Activated CD8-positive, alpha-beta T cell treated with anti-CD3 and anti-CD28 coated beads for 36 hours (primary cell): ENCODE results near the gene SEC61G. TPM values are rescaled to one million over a fixed set of nuclear protein-coding genes. Genes with fewer than 3 reads are reported as not detected.

Source experiments
- ATAC-seq: fragments of 200-7000 bp; cut with Tn5 transposase; one replicate; pipeline ENCODE4 v1.10.0; 2021; ENCODE audit warnings: mild to moderate bottlenecking, moderate library complexity
- CTCF ChIA-PET: fragments of 350-600 bp; sonication (Branson Sonifier 250); formaldehyde crosslinking; loops from one replicate; lab custom pipeline; 2021; ENCODE audit warnings: antibody characterized with exemption; lab: Charles Lee
- POLR2A ChIA-PET: fragments of 350-600 bp; sonication (Branson Sonifier 250); formaldehyde crosslinking; loops from one replicate; lab custom pipeline; 2021; ENCODE audit warnings: antibody characterized with exemption; lab: Charles Lee
- DNase-seq: peaks from one replicate; pipeline ENCODE4 v3.0.0-alpha.2; 2020
- H3K27ac Mint-ChIP-seq: one replicate; pipeline ENCODE4 v1.8.0; 2021; ENCODE audit warnings: mild to moderate bottlenecking, mixed read lengths
- H3K27me3 Mint-ChIP-seq: one replicate; pipeline ENCODE4 v1.8.0; 2021; ENCODE audit warnings: mixed read lengths
- H3K36me3 Mint-ChIP-seq: one replicate; pipeline ENCODE4 v1.8.0; 2021; ENCODE audit warnings: low read depth, mixed read lengths
- H3K4me1 Mint-ChIP-seq: one replicate; pipeline ENCODE4 v1.8.0; 2021; ENCODE audit warnings: low read depth, mixed read lengths
- H3K4me3 Mint-ChIP-seq: one replicate; pipeline ENCODE4 v1.8.0; 2021; ENCODE audit warnings: mild to moderate bottlenecking, moderate library complexity, mixed read lengths
- H3K9me3 Mint-ChIP-seq: one replicate; pipeline ENCODE4 v1.8.0; 2021; ENCODE audit warnings: mixed read lengths
- intact Hi-C: fragments of 100-400 bp; cut with micrococcal nuclease; formaldehyde crosslinking; loops from one replicate; pipeline ENCODE4 v1.10.0; 2022
- total RNA-seq, 2 experiments: library from RNA; stranded (reverse); gene quantifications; one replicate each; pipeline ENCODE4 v1.2.3, GENCODE V29; 2021
- TF ChIP-seq, protein P1 (sequence below): fragments of 200-600 bp; IDR thresholded peaks from one replicate; pipeline ENCODE4 v1.8.0; 2022; ENCODE audit warnings: antibody characterized with exemption, mild to moderate bottlenecking

SEC61G gene
- total RNA-seq, 2 experiments from 2014 or later: 162 to 172 TPM

- H3K27ac Mint-ChIP-seq: no peak overlapping the region
- intact Hi-C loops: no loop called here
- DNase-seq: no peak
Observed at GRCh38 chr7:54796853-54797252, 37.8 kb upstream of the SEC61G start.

DNA sequence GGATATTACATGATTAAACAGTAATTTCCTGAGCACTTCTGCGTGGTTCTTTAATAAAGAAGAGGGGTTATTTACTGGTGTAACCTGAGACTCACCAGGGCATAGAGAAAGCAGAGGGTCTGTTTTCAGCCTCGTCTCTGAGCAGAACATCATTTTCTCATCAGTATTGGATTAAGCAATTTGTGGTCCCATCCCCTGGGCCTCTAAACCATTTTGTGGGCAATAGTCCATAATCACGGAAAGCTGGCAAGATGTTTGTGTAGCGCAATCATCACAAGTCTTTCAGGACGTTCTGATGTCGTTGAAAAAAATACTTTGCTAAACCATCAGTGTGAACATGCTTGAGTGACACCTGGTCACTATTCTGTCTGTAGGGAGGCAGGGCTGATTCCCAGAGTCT is 37.1 kb upstream of the SEC61G start:
- DNase-seq: no peak
- H3K4me3 Mint-ChIP-seq: no peak overlapping the region
- H3K4me1 Mint-ChIP-seq: no peaks in the 10 kb centered on the region
- no peak for ATAC-seq
- POLR2A ChIA-PET: no interaction called here
- CTCF ChIA-PET: no interaction called here
- H3K27ac Mint-ChIP-seq: no peak overlapping the region
- H3K9me3 Mint-ChIP-seq: no peaks in the 10 kb centered on the region
- intact Hi-C loops: no loop called here
- H3K27me3 Mint-ChIP-seq: peaks cover 9% of the 10 kb centered on the region
- TF ChIP-seq, protein P1, sequence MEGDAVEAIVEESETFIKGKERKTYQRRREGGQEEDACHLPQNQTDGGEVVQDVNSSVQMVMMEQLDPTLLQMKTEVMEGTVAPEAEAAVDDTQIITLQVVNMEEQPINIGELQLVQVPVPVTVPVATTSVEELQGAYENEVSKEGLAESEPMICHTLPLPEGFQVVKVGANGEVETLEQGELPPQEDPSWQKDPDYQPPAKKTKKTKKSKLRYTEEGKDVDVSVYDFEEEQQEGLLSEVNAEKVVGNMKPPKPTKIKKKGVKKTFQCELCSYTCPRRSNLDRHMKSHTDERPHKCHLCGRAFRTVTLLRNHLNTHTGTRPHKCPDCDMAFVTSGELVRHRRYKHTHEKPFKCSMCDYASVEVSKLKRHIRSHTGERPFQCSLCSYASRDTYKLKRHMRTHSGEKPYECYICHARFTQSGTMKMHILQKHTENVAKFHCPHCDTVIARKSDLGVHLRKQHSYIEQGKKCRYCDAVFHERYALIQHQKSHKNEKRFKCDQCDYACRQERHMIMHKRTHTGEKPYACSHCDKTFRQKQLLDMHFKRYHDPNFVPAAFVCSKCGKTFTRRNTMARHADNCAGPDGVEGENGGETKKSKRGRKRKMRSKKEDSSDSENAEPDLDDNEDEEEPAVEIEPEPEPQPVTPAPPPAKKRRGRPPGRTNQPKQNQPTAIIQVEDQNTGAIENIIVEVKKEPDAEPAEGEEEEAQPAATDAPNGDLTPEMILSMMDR: no peak
- no peaks in the 10 kb centered on the region for H3K36me3 Mint-ChIP-seq

More at GRCh38 chr7:54796853-54797252, 37.8 kb upstream of the SEC61G start:
- ChIA-PET CTCF (interaction anchor here (1.1 kb wide), 1 partner anchor 7 kb away, joined by 3 read pairs; no protein-coding TSS in a partner anchor), POLR2A (no interaction called here)
- TF ChIP-seq, protein P1: no peak
- no peak for ATAC-seq
- no peak overlapping the region for H3K4me3 Mint-ChIP-seq
- no peaks in the 10 kb centered on the region for H3K9me3 Mint-ChIP-seq
- H3K4me1 Mint-ChIP-seq: no peaks in the 10 kb centered on the region
- H3K27me3 Mint-ChIP-seq: peaks cover 8% of the 10 kb centered on the region
- H3K36me3 Mint-ChIP-seq: no peaks in the 10 kb centered on the region

- Mint-ChIP-seq H3K27me3 (peaks cover 24% of the 10 kb centered on the region), H3K4me1 (peaks cover 6% of the 10 kb centered on the region), H3K27ac (no peak overlapping the region), H3K4me3 (no peak overlapping the region), H3K36me3 (no peaks in the 10 kb centered on the region), H3K9me3 (no peaks in the 10 kb centered on the region)
- TF ChIP-seq, protein P1: no peak
- ChIA-PET CTCF (no interaction called here), POLR2A (no interaction called here)
- intact Hi-C loops: no loop called here
- DNase-seq: no peak
- no peak for ATAC-seq
Observed at GRCh38 chr7:54792383-54792782, 33.4 kb upstream of the SEC61G start.

DNA sequence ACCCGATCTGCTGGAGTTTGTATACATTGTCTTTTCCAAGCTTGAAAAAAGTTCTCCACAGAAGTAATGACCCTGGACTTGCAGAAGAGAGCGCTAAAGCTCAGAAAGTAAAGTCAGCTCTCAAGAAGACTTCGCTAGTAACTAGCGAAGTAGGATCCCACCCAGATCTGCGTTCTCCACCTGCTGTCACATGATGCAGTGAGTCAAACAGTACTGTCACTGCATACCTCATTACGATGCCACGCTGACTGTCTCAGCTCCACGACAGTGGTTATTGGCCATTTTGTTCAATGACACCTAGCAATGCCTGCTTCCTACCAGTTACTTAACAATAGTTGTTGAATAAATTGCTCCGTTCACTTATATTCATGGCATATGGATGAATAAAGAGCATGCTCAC is 29.7 kb upstream of the SEC61G start:
- H3K4me1 Mint-ChIP-seq: peaks cover 6% of the 10 kb centered on the region
- H3K27ac Mint-ChIP-seq: no peak overlapping the region
- ChIA-PET POLR2A (interaction anchor here (1.2 kb wide), 1 partner anchor 11 kb away, joined by 3 read pairs; no protein-coding TSS in a partner anchor), CTCF (interaction anchor here (0.8 to 4.6 kb wide), 3 partner anchors 14 to 476 kb away, joined by 3 to 49 read pairs (median 11); no protein-coding TSS in a partner anchor)
- ATAC-seq (peak; percentile 98), DNase-seq (peak; percentile 58)
- H3K9me3 Mint-ChIP-seq: no peaks in the 10 kb centered on the region
- H3K27me3 Mint-ChIP-seq: peaks cover 26% of the 10 kb centered on the region
- TF ChIP-seq, protein P1: peak; percentile 31
- H3K4me3 Mint-ChIP-seq: no peak overlapping the region
- no peaks in the 10 kb centered on the region for H3K36me3 Mint-ChIP-seq
- intact Hi-C loops: loop anchor here (5.0 kb wide), 1 partner anchor 469 kb away; no protein-coding TSS in a partner anchor

DNA sequence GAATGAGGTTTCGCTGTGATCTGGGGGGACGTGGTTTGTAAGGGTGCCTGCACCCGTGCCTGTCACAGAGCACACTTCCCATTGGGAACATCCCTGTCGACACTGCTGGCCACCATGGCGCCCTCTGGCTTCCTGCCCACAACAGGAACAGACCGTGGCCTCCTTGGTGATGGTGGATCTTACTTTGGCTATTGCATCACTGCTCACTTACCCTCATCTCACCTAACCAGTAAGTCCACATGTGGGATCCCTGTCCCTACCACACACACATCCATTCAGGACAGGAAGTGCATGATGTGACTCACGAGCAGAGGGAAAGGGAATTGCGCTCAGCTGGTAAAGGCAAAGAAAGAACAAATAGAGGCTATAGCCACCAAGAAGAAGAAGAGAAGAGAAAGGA is 26.2 kb upstream of the SEC61G start:
- Mint-ChIP-seq H3K4me3 (no peak overlapping the region), H3K9me3 (no peaks in the 10 kb centered on the region), H3K27ac (no peak overlapping the region), H3K27me3 (peaks cover 21% of the 10 kb centered on the region), H3K4me1 (peaks cover 6% of the 10 kb centered on the region), H3K36me3 (no peaks in the 10 kb centered on the region)
- intact Hi-C loops: loop anchor here (5.0 kb wide), 1 partner anchor 472 kb away; no protein-coding TSS in a partner anchor
- CTCF ChIA-PET: interaction anchor here (1.0 kb wide), 1 partner anchor 470 kb away, joined by 4 read pairs; no protein-coding TSS in a partner anchor
- DNase-seq: no peak
- no peak for ATAC-seq
- TF ChIP-seq, protein P1: no peak
- POLR2A ChIA-PET: no interaction called here
